HT1080 (cell line): ENCODE measurements around the gene KCTD16. TPM values are rescaled to one million over a fixed set of nuclear protein-coding genes. Genes with fewer than 3 reads are reported as not detected.

ENCODE experiments used
- DNase-seq: peaks from one replicate; pipeline ENCODE4 v3.0.0-alpha.2; 2015; ENCODE audit warnings: low read depth
- total RNA-seq: library from RNA; depleted of rRNA; stranded (reverse); fragments of >200 nt; shearing (Covaris generic); gene quantifications from 2 replicates; pipeline ENCODE4 v1.2.3, GENCODE V29; 2014

Gene KCTD16
- total RNA-seq, 1 experiment from 2014 or later = not detected

DNA sequence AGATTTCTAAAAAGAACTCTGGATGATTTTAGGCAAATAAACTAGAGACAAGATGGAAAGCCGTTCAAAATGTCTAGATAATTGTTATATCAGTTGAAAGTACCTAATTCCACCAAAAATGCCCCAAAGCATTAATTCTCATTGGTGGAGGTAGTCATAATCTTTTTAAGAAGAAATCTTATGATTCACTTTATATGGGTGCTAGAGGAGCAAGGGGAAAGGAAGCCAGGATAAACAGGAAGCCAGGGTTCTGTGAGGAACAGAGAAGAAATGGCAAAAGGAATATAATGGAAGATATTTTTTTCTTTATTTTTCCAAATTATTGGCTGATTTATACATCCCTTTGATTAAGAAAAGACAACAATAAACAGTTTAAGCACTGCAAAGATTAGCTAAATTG lies 8.0 kb upstream of the KCTD16 start:
- no peak for DNase-seq

DNA sequence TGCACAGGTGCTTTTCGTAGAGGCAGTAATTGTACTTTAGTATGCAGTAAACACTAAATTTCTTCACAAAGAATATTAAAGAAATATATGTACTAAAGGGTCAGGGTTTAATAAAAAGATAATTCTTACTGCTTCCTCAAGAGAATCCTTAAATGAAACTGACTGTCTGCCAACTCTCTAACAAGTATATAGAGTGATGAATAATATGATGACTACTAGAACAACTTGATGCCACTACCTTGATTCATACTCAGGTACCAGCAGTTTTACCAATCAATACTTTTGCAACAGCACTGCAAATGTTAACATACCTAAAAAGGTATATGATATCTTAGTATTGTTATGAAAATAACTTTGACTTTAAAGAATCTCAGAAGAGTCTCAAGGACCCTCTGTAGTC lies 4.0 kb upstream of the KCTD16 start:
- no peak for DNase-seq

DNA sequence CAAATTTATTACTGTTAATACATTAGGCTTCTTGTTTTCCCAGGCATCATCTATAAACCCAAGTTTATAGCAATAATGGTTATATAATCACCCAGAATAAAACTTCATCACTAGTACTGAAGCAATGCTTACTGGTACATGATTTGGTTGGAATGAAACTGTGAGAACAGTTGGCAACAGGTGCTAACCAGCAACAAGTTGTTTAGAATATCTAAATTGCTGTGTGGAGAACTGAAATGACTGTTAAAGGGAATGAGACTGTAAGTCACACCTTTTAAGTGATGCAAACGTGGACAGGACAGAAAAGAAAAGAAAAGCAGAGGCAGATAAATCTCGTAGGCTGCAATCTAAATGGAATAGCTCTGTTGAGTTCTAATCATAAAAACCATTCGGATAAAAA lies 2.7 kb upstream of the KCTD16 start:
- DNase-seq = no peak

DNA sequence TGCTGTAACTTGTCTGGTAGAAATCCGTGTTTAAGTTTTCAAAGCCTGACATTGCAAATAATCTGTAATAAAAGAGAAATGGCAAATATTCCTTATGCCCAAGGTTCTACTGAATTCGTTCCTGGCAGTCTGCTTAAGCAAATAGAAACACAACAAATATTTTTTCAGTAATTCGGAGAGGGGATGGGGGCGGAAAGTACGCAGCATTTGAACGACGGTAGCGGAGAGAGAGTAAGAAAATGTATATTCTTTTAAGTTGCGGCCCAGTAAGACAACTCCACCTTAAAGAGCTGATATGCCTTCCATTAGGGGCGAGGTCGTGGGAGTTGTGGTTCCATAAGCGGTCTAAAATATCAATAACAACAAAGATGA lies 783 bp upstream of the KCTD16 start:
- no peak for DNase-seq

DNA sequence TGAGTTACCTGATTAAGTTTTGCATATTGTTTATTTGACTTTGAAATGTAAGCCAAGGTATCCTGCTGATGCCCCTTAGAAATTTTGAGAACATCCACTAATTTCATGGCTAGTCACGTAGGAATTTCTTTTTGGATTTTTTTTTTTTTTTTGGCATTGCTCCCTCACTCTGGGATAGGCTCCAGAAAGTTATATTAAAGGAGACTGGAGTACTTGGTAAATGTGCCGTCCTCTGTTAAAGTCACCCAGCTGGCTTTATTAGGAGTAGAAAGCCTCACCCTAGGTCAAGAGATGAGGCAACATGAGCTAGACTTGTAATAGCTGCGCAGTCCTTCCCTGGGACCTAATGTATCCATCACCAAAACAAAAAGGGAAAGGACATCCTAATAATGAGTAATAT lies 3.1 kb downstream of the KCTD16 start:
- DNase-seq = no peak

DNA sequence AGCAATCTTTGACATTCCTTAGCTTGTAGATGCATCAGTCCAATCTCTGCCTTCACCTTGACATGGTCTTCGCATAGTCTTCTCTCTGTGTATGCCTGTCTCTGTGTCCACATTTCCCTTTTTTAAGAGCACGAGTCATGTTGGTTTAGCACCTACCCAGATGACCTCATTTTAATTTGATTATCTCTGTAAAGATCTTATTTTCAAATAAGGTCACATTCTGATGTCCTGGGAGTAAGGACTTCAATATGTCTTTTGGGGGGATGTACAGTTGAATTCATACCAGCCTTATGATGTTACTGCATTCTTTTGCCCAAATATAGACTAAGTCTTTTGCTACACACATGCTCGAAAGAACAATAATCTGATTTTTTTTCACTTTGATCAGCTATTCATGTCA lies 6.9 kb downstream of the KCTD16 start:
- no peak for DNase-seq

DNA sequence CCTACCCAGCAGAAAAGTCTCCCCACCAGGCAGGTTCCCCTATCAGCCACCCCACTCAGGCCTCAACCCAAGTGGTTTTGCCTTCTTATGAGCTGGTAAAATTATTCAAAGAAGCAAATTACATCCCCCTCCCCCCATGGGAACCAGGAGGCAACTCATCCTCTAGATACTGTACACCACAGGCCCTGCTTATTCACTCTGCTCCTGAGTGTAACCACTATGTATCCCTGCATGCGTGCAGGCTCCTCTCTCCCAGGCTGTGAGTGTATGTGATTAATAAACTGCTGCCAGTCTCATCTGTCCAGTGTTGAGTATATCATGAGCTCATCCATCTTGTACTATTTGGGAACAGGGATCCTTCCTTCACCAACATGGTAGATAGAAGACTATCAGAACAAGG lies 8.6 kb downstream of the KCTD16 start:
- peak; percentile 3 for DNase-seq

DNA sequence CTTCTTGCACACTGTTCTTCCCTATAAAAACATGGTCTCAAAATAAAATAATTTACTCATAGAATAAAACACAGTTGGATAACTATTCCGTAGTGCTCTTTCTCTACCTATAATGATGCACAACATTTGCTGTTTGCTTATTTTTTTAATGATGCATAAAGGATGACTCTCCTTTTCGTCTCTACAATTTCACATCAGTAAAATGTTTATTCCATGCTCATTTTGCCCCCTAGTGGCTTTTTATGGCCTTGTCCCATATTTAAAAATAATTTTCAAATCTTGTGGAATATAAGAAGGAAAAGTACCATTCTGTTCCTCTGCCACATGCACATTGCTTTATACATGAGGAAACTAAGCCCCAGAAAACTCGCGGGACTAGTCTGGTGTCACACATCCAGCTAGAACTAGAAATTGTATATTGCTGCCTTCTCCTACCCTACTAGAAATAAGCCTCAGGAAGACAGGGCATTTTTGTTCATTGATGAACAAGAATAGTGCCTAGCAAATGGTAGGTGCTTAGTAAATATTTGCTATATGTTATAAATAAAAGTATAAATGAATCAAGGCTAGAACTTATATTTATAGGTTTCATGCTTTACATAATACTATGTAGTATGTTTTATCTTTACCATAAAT lies 12.7 kb downstream of the KCTD16 start:
- DNase-seq = peak; percentile 41

DNA sequence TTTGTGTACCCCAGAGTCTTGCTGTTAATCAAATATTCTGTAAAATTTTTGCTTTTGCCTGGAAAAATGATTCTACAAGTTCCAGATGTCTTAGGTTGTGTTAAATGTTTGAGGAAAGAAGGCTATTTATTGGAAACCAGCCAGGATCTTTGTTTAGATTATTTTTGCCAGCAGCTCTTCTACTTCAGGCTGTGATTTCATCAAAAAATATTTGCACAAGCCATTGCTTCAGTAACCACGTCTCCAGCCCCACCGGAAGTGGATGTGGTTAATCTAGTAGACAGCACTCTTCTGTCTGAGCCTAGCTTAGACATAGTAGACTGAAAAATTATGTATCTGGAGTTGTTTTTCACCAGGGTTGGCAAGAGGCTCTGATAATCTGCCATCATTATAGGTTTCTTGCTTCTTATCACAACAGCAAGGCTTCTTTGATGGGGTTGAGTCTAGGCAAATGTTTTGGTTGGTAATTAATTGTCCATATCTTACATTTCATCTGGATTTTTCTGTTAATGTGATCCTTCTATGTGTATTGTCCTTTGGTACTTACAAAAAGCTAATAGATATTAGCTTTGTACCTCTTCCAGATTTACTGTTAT lies 17.1 kb downstream of the KCTD16 start:
- DNase-seq = peak; percentile 85

DNA sequence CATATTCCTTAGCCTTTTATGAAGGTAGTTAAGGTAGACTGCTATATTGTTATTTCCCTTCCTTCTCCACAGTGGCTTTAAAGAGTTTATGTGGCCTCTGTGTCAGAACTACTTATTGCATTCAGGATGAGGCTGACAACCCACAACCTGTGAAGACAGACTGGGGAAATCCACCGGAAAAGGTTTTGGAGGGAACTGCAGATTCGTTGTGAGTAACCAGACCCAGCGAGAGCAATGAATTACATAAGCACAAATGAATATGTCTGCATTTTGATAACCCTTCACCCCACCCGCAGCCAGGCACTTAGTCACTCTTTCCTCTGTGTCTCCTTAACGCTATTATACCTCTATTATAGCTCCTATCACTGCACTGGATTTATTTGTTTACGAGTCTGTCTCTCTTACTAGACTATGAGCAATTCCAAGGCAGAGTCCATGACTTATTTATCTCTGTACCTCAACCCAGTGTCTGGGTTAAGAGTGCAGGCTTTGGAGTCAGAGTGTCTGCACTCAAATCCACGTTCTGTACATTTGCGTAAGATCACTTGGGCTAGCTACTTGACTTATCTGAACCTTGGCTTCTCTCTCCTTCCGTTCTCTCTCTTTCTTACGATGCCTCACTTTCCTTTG lies 19.2 kb downstream of the KCTD16 start:
- peak; percentile 94 for DNase-seq

DNA sequence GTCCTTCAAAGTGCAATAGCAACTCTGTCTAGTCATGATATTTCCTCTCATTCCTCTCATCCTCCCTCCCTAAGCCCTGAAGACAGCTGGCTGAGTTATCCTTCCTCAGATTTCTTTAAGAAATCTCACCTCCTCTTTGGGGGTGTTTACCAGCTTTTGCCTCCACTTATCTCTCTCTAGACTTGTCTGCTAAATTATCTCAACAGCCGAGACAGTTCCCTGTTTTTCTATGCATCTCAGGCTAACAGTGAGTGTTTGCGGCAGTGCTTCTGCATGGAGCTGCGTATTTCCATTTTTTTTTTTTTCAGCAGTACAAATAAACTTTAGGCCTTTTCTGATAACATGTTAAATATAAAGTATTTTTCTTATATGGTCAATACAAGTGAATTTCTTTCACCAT lies 20.9 kb downstream of the KCTD16 start:
- DNase-seq = no peak

DNA sequence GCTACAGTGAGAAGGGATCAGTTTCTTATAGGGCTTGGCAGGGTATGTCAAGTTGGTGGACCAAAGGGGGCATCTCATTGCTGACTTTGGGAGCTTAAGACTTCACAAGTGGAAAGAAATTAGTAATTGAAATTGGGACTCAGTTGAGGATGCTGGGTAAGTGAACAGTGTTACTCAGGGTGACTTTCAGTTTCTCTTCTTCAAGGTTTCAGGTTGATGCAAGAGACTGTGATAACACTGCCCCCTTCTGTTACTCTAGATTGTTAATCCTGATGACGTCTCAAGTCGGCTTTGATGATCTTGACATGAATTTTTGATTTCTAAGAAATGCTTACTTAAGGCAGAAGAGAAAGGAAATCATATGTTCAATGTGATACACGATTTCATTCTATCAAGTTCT lies 21.3 kb downstream of the KCTD16 start:
- peak; percentile 71 for DNase-seq

DNA sequence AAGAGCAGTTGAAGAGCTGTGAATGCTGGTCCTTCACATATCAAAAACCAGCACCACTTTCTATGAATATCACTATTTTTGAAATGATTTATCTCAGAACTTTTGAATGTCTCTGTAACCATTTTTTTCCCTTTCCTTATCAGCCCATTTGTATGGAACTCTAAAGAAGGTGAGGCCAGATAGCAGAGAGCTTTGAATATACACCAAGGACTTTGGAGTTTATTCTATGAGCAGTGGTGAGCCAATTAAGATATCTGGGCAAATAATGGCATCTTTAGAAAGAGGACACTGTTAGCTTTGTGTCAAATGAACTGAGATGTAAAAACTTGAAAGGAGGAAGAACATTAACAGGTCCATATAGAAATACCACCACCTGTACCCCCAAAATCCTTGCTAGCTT lies 22.0 kb downstream of the KCTD16 start:
- DNase-seq = no peak

DNA sequence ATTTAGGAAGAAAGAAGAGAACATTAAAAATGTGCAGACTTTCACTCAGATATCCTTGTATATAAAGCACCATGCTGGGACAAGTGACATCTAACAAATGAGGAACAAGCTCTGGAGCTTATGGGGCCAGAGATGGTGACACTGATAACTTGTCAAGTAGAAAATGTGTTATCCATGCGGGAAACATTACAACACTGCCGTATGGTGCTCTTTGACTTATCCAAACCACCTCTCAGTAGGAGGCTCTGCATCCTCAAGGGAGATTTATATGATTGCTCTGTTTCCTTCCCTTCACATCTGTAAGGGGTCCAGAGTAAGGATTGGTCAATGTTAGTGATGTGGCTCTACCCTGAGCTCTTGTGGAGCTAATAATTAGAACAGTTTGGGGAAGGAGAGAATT lies 23.5 kb downstream of the KCTD16 start:
- no peak for DNase-seq

DNA sequence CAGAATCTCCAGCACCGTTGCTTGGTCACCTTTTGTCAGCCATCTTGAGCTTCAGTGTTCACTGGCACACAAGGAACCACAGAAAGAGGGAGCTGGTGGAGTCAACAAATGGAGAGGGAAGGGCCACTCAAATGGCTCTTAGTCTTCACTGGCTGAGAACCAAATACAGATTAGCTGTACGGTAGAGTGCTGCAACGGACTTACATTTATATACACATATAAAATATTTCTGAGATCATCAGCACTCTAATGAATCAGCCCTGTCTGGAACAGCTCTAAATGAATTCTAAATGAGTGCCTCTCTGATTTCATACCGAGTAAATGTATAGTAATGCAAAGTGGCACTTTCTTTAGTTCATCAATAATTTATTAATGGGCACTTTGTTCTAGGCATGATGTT lies 24.8 kb downstream of the KCTD16 start:
- no peak for DNase-seq

DNA sequence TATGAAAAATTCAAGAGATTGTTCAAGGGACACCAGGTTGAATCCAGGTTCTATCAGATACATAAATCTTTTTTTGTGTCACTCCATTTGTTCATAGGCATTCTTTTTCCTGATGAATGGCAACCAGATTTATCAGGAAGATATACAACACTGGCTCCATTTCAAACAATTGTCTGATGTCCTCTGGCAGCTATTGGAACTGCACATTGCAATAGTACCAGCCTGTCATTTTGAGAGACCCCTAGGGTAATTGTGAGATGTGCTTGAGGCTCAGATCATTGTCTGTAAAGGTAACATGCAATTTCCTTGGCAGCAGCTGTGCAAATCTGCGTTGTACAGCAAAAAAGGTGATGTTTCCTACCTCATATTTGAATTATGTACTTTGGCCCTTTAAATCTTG lies 25.9 kb downstream of the KCTD16 start:
- DNase-seq = no peak

DNA sequence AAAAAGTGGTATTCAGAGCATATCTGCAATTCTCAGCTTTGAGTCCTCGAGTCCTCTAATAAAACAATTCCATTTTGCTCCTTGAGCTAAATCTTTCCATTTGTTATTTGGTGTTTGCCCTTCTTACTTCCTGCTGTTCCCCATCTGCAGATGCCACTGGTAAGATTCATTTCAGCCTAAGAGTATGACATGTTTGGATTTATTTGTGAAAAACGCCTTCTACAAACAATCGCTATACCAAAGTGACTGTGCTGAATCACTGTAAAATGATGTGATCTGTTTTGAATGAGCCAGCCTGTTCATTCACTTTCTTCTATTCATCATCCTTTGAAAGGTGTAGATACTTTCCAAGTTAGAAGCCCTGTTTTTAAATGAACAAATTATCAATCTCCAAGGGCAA lies 27.7 kb downstream of the KCTD16 start:
- DNase-seq = no peak

DNA sequence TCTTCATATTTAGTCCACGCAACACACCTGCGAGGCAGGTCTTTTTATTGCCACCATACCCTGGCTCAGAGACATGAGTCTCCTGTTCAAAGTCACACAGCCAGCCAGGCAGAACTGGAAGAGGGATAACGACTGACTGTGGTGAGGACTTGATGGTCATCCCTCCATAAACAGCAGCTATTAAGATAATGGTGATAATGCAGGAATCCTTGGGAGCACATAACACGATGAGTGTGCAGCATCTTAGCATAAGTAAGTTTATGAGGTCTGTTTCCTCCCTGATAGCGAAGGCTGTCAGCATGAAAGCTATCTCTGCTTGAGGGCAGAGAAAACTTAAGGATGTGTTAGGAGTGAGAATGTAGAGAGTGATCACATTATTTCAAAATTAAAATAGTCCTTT lies 30.9 kb downstream of the KCTD16 start:
- DNase-seq = no peak

DNA sequence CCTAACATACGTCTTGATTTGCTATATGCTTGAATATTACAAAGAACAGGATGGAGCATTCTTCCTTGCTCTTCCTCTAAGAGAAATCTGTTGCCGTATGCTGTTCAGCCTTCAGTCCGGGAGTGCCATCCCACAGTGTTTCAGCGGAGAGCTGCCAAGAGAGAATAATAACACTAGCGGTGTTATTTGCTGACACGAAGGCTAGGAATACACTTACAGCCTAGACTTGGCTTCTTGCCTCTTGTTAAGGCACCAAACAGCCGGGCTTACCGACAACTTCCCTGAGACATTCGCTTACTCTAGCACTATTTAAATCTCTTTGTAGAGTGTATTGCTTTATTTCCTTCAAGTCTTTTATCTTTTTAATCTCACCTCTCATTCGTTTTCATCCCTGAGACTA lies 31.4 kb downstream of the KCTD16 start:
- DNase-seq = no peak

DNA sequence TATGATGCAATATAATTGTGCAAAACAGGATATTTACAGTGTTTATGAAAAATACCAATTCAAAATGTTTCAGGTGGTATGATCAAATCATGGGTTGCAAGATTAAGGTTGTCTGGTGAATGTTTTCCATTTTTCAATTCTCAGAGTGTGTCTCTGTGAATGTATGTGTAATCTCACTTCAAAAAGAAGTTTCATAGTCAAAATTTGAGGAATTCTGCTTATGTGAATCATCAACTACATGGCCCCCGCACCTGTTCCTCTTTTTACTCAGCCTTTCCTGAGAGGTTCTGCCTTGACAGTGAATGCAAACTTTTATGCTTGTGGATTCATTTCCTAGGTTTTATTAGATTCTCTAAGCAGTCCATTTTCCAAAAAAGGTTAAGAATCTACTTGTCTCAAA lies 32.1 kb downstream of the KCTD16 start:
- DNase-seq = no peak

DNA sequence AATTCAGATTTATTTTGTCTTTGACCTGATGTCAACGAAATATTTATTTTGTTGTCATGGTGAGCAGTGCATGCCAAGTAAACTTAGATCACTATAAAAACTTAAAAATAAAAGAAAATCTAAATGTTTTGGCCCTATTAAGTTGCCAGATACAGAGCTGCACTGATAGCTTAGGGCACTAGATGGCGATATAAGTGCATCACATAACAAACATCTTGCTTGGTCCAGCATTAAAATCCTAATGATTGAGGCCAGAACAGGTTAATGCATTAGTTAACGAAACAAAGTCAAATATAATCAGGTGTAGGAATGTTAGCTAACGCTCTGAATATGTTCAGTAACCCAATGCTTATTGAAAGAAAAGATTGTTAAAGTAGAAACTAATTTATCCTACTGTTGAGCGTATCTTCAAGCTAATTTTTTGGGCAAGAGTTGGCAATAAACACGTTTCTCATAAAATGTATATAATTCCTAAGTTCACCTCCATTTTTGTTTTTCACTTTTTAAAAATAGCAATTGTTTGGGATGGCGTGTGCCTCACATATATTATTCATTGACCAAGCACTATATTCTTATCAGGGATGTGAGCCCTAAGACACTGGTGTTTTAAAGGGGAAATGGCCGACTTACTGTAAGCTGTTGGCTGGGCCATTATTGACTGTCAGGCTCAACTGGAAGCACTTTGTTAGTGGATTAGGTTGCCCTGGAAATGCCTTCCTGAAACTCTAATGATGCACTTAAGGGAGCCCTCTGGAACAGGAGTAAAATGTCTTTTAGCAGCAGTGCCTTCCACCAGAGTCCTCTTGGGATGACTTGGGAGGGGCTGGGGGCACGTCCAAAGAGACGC lies 33.3 kb downstream of the KCTD16 start:
- peak; percentile 48 for DNase-seq

DNA sequence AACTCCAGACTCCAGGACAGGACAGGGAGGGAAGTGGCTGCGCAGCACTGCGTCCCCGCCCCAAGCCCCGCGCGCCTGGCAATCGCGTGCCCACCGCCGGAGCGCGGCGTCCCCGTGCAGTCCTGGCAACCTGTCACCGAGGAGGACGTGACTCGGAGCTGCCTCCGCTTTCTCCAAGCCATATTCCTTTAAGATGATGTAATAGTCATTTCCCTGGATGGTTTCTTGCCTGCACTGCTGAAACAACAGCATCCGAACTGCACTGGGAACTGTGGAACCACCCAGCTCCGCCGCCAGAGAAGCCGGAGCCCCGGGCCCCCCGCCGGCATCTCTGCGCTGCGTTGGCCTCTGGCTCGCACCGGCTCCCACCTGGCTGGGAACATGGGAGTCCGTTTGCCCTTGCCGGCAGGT lies 34.5 kb downstream of the KCTD16 start:
- peak; percentile 7 for DNase-seq
